RCC 7860 (cell line): ENCODE data around the gene CEP95.
A peak's percentile ranks its signal among the peaks of the same experiment; 100 is the strongest.
"Not testable (repeated sequence)": the region's sequence is repeated elsewhere in the genome, so short reads cannot be mapped to it uniquely, and the experiment has no call there.

Source experiments
- DNase-seq: peaks from one replicate; pipeline ENCODE4 v3.0.0-alpha.2; 2015; ENCODE audit warnings: low spot score
- FAIRE-seq: peaks from 2 replicates; lab custom pipeline; 2012; peaks lifted over from hg19 to GRCh38; lab: Jason Lieb, UNC

Gene CEP95

GRCh38 chr17:64494121-64494520, 12.7 kb upstream of the CEP95 start:
- FAIRE-seq (no peak), DNase-seq (no peak)

- FAIRE-seq, DNase-seq: not testable (repeated sequence)
Measured at GRCh38 chr17:64495300-64495699, 11.5 kb upstream of the CEP95 start.

- FAIRE-seq (no peak), DNase-seq (no peak)
Measured at GRCh38 chr17:64496348-64496785, 10.4 kb upstream of the CEP95 start.

- peak; percentile 20 for FAIRE-seq
- peak; percentile 86 for DNase-seq
Measured at GRCh38 chr17:64496786-64497564, 9.8 kb upstream of the CEP95 start, which contains the start of gene POLG2. Gene POLG2, minus strand, starts transcription at chr17:64497054. Its CDS starts 86 bp downstream, at chr17:64496968.

- no peak for FAIRE-seq
Measured at GRCh38 chr17:64497565-64498035, 9.2 kb upstream of the CEP95 start.

GRCh38 chr17:64498308-64499203, 8.2 kb upstream of the CEP95 start:
- DNase-seq (no peak), FAIRE-seq (no peak)

More at GRCh38 chr17:64497565-64498035, 9.2 kb upstream of the CEP95 start:
- DNase-seq = no peak

GRCh38 chr17:64499805-64500486, 6.8 kb upstream of the CEP95 start:
- no peak for FAIRE-seq

GRCh38 chr17:64500487-64500859, 6.3 kb upstream of the CEP95 start:
- FAIRE-seq (no peak), DNase-seq (no peak)

More at GRCh38 chr17:64499805-64500486, 6.8 kb upstream of the CEP95 start:
- no peak for DNase-seq

GRCh38 chr17:64500862-64501765, 5.7 kb upstream of the CEP95 start:
- FAIRE-seq (no peak), DNase-seq (no peak)

- no peak for DNase-seq
- FAIRE-seq = no peak
Measured at GRCh38 chr17:64502021-64502420, 4.8 kb upstream of the CEP95 start.

GRCh38 chr17:64502809-64503208, 4.0 kb upstream of the CEP95 start:
- DNase-seq (no peak), FAIRE-seq (no peak)

- FAIRE-seq (no peak), DNase-seq (no peak)
Measured at GRCh38 chr17:64503341-64503740, 3.4 kb upstream of the CEP95 start.

- DNase-seq (no peak), FAIRE-seq (no peak)
Measured at GRCh38 chr17:64503821-64504768, 2.7 kb upstream of the CEP95 start.

- no peak for FAIRE-seq
- DNase-seq = no peak
Measured at GRCh38 chr17:64504769-64505339, 1.9 kb upstream of the CEP95 start.

- FAIRE-seq (no peak), DNase-seq (peak; percentile 72)
Measured at GRCh38 chr17:64505340-64506200, 1.2 kb upstream of the CEP95 start.

- peak; percentile 56 for FAIRE-seq
- DNase-seq = peak; percentile 97
Measured at GRCh38 chr17:64506201-64506575, 589 bp upstream of the CEP95 start, which contains the start of gene DDX5. Gene DDX5, minus strand, starts transcription at chr17:64506289. Its CDS starts 170 bp downstream, at chr17:64506119.

- DNase-seq (peak; percentile 67), FAIRE-seq (no peak)
Measured at GRCh38 chr17:64507413-64507782, 621 bp downstream of the CEP95 start.
